Measurements from ENCODE around the gene RAD51B.

Gene RAD51B

GRCh38 chr14:68518761-68519670 lies 699.4 kb downstream of the RAD51B start:
- H3K4me1 ChIP-seq (ENCODE audit: control insufficient read depth in 1 of 2, insufficient read depth in 2 of 2, low read length in 2 of 2), result peaks cover 16 to 44% of the 10 kb centered on the region in 2 donors

DNA sequence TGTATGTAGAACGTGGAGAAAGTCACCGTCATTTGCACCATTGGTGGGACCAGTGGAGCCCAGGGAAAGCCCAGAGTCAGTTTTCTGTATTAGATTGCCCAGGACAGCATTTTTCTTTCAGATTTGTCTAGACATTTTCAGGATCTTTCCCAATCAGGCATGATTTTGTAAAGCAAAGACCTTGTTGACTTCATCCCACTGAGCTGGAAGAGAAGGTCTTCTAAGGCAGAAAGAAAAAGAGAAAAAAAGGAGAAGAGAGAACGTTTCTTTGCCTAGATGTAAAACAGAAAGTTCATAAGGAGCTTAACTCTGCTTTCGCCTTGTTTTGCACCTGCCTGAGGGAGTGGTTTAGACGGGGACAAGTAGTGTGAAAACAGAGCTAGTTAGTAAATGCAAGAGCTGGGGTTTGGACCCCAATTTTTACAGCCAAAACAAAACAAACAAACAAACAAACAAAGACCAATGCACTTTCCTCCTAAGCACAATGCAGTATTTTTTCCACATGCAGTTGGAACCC lies 700.1 kb downstream of the RAD51B start:
- H3K9ac ChIP-seq (ENCODE audit: low read depth in 1 of 2, low read length in 2 of 2), result no peak overlapping the region
- H3K27me3 ChIP-seq (ENCODE audit: control insufficient read depth in 1 of 2, insufficient read depth in 2 of 2, low read length in 2 of 2), result no peaks in the 10 kb centered on the region
- no peaks in the 10 kb centered on the region for H3K9me3 ChIP-seq (ENCODE audit: control insufficient read depth in 1 of 2, low read length in 2 of 2)
- H3K4me3 ChIP-seq (ENCODE audit: low read depth in 1 of 2, low read length in 2 of 2), result no peak overlapping the region
- peaks cover 16 to 44% of the 10 kb centered on the region in 2 donors for H3K4me1 ChIP-seq (ENCODE audit: control insufficient read depth in 1 of 2, insufficient read depth in 2 of 2, low read length in 2 of 2)
- no peaks in the 10 kb centered on the region for H3K36me3 ChIP-seq (ENCODE audit: control insufficient read depth in 1 of 2, insufficient read depth in 2 of 2, low read length in 2 of 2)
- H3K27ac ChIP-seq (ENCODE audit: low read depth, low read length), result no peak overlapping the region

More at GRCh38 chr14:68518761-68519670, 699.4 kb downstream of the RAD51B start:
- no peak overlapping the region for H3K4me3 ChIP-seq (ENCODE audit: low read depth in 1 of 2, low read length in 2 of 2)
- no peak overlapping the region for H3K27ac ChIP-seq (ENCODE audit: low read depth, low read length)
- H3K27me3 ChIP-seq (ENCODE audit: control insufficient read depth in 1 of 2, insufficient read depth in 2 of 2, low read length in 2 of 2), result no peaks in the 10 kb centered on the region
- H3K9me3 ChIP-seq (ENCODE audit: control insufficient read depth in 1 of 2, low read length in 2 of 2), result no peaks in the 10 kb centered on the region
- no peaks in the 10 kb centered on the region for H3K36me3 ChIP-seq (ENCODE audit: control insufficient read depth in 1 of 2, insufficient read depth in 2 of 2, low read length in 2 of 2)
- no peak overlapping the region for H3K9ac ChIP-seq (ENCODE audit: low read depth in 1 of 2, low read length in 2 of 2)

DNA sequence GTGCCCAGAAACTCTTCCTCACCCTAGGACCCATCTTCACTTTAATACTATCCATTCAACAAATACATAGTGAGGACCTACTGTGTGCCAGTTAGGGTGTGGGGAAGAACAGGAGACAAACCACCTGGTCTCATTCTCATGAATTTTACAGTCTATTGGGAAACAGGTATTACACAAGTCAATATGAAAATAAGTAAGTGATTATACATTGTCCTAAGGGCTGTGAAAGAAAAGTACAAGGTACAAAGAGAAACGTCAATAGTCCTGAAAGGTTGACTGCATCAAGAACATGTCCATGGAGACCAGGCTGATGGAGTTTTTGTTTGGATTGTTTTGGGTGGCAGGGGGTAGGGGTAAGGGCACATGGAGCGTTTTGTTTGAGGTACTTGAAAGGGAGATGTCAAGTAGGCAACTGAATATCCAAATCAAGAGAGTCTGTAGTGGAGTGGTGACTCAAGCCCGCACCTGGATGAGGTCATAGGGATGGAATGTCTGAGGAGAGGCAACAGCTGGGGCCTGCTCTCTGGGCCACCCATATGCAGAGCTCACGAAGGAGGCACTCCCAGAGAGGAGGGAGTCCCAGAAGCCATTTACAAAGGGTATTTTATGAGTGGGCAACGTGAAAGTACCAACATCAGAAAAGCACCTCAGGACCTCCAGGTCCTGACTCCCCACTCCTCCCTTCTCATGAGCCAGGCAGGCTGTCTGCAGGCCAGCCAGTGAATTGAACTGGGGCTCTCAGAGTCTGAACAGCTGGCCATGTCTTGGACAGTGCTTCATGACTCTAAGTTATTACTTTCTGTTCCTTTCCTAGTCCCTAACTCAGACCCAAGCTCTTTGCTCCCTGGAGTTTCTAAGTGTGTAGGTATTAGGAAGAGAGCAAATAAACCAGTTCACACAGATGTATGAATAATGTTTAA lies 701.3 kb downstream of the RAD51B start:
- Histone ChIP-seq H3K4me3 (ENCODE audit: low read depth in 1 of 2, low read length in 2 of 2) (peak overlapping the region in 1 of 2 donors; percentile 5), H3K27me3 (ENCODE audit: control insufficient read depth in 1 of 2, insufficient read depth in 2 of 2, low read length in 2 of 2) (no peaks in the 10 kb centered on the region), H3K9ac (ENCODE audit: low read depth in 1 of 2, low read length in 2 of 2) (no peak overlapping the region), H3K27ac (ENCODE audit: low read depth, low read length) (peak overlapping the region; percentile 67), H3K4me1 (ENCODE audit: control insufficient read depth in 1 of 2, insufficient read depth in 2 of 2, low read length in 2 of 2) (peaks cover 16 to 44% of the 10 kb centered on the region in 2 donors), H3K9me3 (ENCODE audit: control insufficient read depth in 1 of 2, low read length in 2 of 2) (no peaks in the 10 kb centered on the region), H3K36me3 (ENCODE audit: control insufficient read depth in 1 of 2, insufficient read depth in 2 of 2, low read length in 2 of 2) (no peaks in the 10 kb centered on the region)

DNA sequence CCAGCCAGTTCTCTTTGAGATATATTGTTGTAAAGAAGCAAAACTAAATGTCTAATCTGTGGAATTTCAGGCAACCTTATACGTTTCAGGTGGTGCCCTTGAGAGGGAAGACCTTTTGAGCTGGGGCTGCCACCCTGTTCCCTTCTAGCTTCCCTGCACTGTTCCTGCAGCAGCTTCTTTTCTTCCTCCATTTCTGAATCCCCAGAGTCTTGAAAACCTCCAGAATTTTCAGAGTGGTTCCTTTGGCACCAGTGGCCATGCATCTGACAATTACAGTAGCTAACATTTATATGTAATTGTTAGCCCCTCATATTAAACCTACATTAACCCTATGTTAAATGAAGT lies 702.0 kb downstream of the RAD51B start:
- Histone ChIP-seq H3K27ac (ENCODE audit: low read depth, low read length) (peak overlapping the region; percentile 67), H3K9me3 (ENCODE audit: control insufficient read depth in 1 of 2, low read length in 2 of 2) (no peaks in the 10 kb centered on the region), H3K4me1 (ENCODE audit: control insufficient read depth in 1 of 2, insufficient read depth in 2 of 2, low read length in 2 of 2) (peaks cover 16 to 46% of the 10 kb centered on the region in 2 donors), H3K27me3 (ENCODE audit: control insufficient read depth in 1 of 2, insufficient read depth in 2 of 2, low read length in 2 of 2) (no peaks in the 10 kb centered on the region), H3K9ac (ENCODE audit: low read depth in 1 of 2, low read length in 2 of 2) (no peak overlapping the region), H3K36me3 (ENCODE audit: control insufficient read depth in 1 of 2, insufficient read depth in 2 of 2, low read length in 2 of 2) (no peaks in the 10 kb centered on the region), H3K4me3 (ENCODE audit: low read depth in 1 of 2, low read length in 2 of 2) (peak overlapping the region in 1 of 2 donors; percentile 5)

- H3K27me3 ChIP-seq (ENCODE audit: control insufficient read depth in 1 of 2, insufficient read depth in 2 of 2, low read length in 2 of 2), result no peaks in the 10 kb centered on the region
- no peaks in the 10 kb centered on the region for H3K9me3 ChIP-seq (ENCODE audit: control insufficient read depth in 1 of 2, low read length in 2 of 2)
- no peaks in the 10 kb centered on the region for H3K36me3 ChIP-seq (ENCODE audit: control insufficient read depth in 1 of 2, insufficient read depth in 2 of 2, low read length in 2 of 2)
- no peak overlapping the region for H3K9ac ChIP-seq (ENCODE audit: low read depth in 1 of 2, low read length in 2 of 2)
- H3K4me1 ChIP-seq (ENCODE audit: control insufficient read depth in 1 of 2, insufficient read depth in 2 of 2, low read length in 2 of 2), result peaks cover 21 to 51% of the 10 kb centered on the region in 2 donors
- H3K27ac ChIP-seq (ENCODE audit: low read depth, low read length), result no peak overlapping the region
- no peak overlapping the region for H3K4me3 ChIP-seq (ENCODE audit: low read depth in 1 of 2, low read length in 2 of 2)
These were observed 702.5 kb downstream of the RAD51B start for GRCh38 chr14:68521961-68522509.

GRCh38 chr14:68522510-68523325 lies 703.1 kb downstream of the RAD51B start:
- Histone ChIP-seq H3K27me3 (ENCODE audit: control insufficient read depth in 1 of 2, insufficient read depth in 2 of 2, low read length in 2 of 2) (no peaks in the 10 kb centered on the region), H3K27ac (ENCODE audit: low read depth, low read length) (no peak overlapping the region), H3K9me3 (ENCODE audit: control insufficient read depth in 1 of 2, low read length in 2 of 2) (no peaks in the 10 kb centered on the region), H3K4me3 (ENCODE audit: low read depth in 1 of 2, low read length in 2 of 2) (no peak overlapping the region), H3K9ac (ENCODE audit: low read depth in 1 of 2, low read length in 2 of 2) (no peak overlapping the region), H3K4me1 (ENCODE audit: control insufficient read depth in 1 of 2, insufficient read depth in 2 of 2, low read length in 2 of 2) (peaks cover 27 to 57% of the 10 kb centered on the region in 2 donors), H3K36me3 (ENCODE audit: control insufficient read depth in 1 of 2, insufficient read depth in 2 of 2, low read length in 2 of 2) (no peaks in the 10 kb centered on the region)

DNA sequence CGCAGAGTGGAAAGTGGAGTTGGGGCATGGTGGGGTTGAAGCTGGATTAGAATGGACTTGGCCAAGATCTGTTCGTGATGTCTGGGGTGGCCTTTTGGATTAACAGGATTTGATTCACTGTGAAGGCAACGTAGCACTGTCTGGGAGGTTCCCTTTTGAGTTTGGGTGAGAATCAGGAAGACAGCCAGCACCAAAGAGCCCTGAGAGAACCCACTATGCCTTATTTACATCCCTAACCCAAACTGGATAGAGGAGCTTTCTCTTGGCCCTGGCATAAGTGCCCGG lies 703.7 kb downstream of the RAD51B start:
- H3K36me3 ChIP-seq (ENCODE audit: control insufficient read depth in 1 of 2, insufficient read depth in 2 of 2, low read length in 2 of 2), result no peaks in the 10 kb centered on the region
- no peak overlapping the region for H3K27ac ChIP-seq (ENCODE audit: low read depth, low read length)
- H3K4me3 ChIP-seq (ENCODE audit: low read depth in 1 of 2, low read length in 2 of 2), result no peak overlapping the region
- peaks cover 27 to 63% of the 10 kb centered on the region in 2 donors for H3K4me1 ChIP-seq (ENCODE audit: control insufficient read depth in 1 of 2, insufficient read depth in 2 of 2, low read length in 2 of 2)
- no peaks in the 10 kb centered on the region for H3K27me3 ChIP-seq (ENCODE audit: control insufficient read depth in 1 of 2, insufficient read depth in 2 of 2, low read length in 2 of 2)
- no peaks in the 10 kb centered on the region for H3K9me3 ChIP-seq (ENCODE audit: control insufficient read depth in 1 of 2, low read length in 2 of 2)
- no peak overlapping the region for H3K9ac ChIP-seq (ENCODE audit: low read depth in 1 of 2, low read length in 2 of 2)

DNA sequence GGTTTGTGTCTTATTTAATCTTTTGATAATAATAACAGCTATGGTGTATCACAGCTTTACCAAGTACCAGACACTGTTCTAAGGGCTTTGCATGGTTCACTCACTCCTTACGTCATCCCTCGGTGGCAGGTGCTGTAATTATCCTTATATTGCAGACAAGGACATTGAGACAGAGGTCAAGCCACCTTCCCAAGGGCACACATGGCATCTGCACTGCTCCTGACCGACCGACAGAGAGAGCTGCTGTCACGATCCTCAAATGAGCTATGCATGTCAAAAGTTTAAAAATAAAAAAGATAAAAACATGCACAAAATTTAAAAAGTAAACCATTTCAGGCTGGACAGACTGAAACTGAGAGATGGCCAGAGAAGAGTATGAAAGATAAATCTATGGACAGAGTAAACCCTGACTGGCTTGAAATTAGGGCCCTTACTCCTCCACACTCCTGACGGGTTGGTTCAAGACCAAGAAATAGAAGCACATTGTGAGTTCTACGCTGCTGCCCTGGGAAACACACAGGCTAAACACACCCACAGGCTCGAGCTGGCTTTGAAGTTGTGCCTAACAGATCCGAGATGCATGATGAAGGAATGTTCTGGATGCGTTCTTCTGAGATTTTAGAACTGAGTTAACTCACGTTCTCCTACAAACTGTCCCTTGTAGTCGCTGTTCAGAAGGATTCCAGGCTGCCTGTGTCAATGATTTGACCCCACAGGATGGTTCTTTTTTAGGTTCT lies 704.6 kb downstream of the RAD51B start:
- Histone ChIP-seq H3K36me3 (ENCODE audit: control insufficient read depth in 1 of 2, insufficient read depth in 2 of 2, low read length in 2 of 2) (no peaks in the 10 kb centered on the region), H3K4me1 (ENCODE audit: control insufficient read depth in 1 of 2, insufficient read depth in 2 of 2, low read length in 2 of 2) (peaks cover 23 to 64% of the 10 kb centered on the region in 2 donors), H3K27ac (ENCODE audit: low read depth, low read length) (no peak overlapping the region), H3K27me3 (ENCODE audit: control insufficient read depth in 1 of 2, insufficient read depth in 2 of 2, low read length in 2 of 2) (no peaks in the 10 kb centered on the region), H3K9ac (ENCODE audit: low read depth in 1 of 2, low read length in 2 of 2) (no peak overlapping the region), H3K9me3 (ENCODE audit: control insufficient read depth in 1 of 2, low read length in 2 of 2) (peaks cover 0 to under 1% of the 10 kb centered on the region in 2 donors), H3K4me3 (ENCODE audit: low read depth in 1 of 2, low read length in 2 of 2) (no peak overlapping the region)

GRCh38 chr14:68525516-68525915 lies 705.9 kb downstream of the RAD51B start:
- H3K4me1 ChIP-seq (ENCODE audit: control insufficient read depth in 1 of 2, insufficient read depth in 2 of 2, low read length in 2 of 2), result peaks cover 16 to 51% of the 10 kb centered on the region in 2 donors
- H3K27ac ChIP-seq (ENCODE audit: low read depth, low read length), result no peak overlapping the region
- H3K9ac ChIP-seq (ENCODE audit: low read depth in 1 of 2, low read length in 2 of 2), result no peak overlapping the region
- H3K27me3 ChIP-seq (ENCODE audit: control insufficient read depth in 1 of 2, insufficient read depth in 2 of 2, low read length in 2 of 2), result no peaks in the 10 kb centered on the region
- H3K36me3 ChIP-seq (ENCODE audit: control insufficient read depth in 1 of 2, insufficient read depth in 2 of 2, low read length in 2 of 2), result no peaks in the 10 kb centered on the region
- H3K4me3 ChIP-seq (ENCODE audit: low read depth in 1 of 2, low read length in 2 of 2), result no peak overlapping the region
- H3K9me3 ChIP-seq (ENCODE audit: control insufficient read depth in 1 of 2, low read length in 2 of 2), result peaks cover 3 to 5% of the 10 kb centered on the region in 2 donors
